ENCODE measurements around the gene ZMIZ1.

The ZMIZ1 gene

DNA sequence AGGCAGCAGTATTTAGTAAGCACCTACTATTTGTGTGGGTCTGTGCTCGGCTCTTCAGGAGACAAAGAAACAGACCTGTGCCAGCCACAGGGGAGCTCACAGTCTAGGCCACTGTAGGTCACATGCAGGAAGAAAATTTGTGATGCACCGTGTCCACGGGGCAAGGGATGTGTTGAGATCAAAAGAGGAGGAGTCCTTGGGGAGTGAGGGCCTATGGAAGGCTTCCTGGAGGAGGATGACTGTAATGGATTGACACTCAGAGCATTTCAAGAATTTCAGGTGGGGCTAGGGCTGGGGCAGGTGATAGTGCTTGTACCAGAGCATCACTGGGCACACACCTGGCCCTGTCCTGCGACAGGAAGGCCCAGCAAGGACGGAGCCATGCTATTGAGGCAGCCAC, 102.7 kb downstream of the ZMIZ1 start:
- no peak for DNase-seq (ENCODE audit: low spot score)
- TF ChIP-seq, protein P1, sequence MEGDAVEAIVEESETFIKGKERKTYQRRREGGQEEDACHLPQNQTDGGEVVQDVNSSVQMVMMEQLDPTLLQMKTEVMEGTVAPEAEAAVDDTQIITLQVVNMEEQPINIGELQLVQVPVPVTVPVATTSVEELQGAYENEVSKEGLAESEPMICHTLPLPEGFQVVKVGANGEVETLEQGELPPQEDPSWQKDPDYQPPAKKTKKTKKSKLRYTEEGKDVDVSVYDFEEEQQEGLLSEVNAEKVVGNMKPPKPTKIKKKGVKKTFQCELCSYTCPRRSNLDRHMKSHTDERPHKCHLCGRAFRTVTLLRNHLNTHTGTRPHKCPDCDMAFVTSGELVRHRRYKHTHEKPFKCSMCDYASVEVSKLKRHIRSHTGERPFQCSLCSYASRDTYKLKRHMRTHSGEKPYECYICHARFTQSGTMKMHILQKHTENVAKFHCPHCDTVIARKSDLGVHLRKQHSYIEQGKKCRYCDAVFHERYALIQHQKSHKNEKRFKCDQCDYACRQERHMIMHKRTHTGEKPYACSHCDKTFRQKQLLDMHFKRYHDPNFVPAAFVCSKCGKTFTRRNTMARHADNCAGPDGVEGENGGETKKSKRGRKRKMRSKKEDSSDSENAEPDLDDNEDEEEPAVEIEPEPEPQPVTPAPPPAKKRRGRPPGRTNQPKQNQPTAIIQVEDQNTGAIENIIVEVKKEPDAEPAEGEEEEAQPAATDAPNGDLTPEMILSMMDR (IDR thresholded peaks at IDR 0.05; ENCODE audit: extremely low read depth, missing control alignments), result no peak

DNA sequence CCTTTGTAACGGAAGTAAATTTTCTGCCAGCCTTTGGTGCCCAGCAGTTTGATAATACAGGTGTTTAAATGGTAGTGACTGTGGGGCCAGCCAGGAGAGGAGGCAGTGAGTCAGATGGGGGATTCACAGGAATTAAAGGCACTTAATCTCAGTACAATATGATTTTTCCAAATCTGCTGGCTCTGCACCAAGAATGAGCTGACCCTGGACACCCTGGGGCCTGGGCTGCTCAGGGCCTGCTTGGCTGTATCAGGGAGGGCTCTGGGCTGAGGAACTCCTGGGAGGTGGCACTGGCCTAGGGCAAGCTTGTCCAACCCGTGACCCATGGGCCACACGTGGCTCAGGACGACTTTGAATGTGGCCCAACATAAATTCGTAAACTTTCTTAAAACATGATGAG, 104.1 kb downstream of the ZMIZ1 start:
- DNase-seq (ENCODE audit: low spot score), result no peak
- TF ChIP-seq, protein P1 (IDR thresholded peaks at IDR 0.05; ENCODE audit: extremely low read depth, missing control alignments), result no peak

DNA sequence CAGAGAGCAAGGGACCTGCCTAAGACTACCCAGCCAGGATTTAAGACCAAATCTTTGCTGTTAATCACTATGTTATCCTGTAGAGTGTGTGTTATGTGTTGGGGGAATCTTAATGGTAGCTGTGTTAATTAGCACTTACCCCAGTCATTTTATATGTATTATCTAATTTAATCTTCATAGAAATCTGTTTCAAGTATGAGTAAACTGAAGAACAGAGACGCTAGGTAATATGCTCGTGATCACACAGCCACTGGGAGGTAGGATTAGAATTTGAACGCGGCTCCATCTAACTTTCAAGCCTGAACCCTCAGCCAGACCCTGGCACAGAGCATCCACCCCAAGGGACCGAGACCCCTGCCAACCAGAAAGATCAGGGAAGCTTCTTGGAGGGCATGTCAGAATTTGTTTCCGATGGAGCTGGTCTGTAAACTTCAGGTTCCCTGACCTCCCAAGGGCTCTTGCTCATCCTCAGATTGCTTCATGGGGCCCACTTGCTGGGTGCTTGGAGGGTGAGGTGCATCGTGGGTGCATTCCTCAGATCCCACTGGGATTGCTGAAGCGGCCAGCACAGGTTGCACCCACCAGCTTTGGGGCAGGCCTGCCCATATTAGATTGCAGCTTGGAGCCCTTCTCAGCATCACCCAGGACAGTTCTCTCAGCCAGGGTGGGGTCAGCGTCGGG, 105.0 kb downstream of the ZMIZ1 start:
- no peak for DNase-seq (ENCODE audit: low spot score)
- TF ChIP-seq, protein P1 (IDR thresholded peaks at IDR 0.05; ENCODE audit: extremely low read depth, missing control alignments), result no peak

DNA sequence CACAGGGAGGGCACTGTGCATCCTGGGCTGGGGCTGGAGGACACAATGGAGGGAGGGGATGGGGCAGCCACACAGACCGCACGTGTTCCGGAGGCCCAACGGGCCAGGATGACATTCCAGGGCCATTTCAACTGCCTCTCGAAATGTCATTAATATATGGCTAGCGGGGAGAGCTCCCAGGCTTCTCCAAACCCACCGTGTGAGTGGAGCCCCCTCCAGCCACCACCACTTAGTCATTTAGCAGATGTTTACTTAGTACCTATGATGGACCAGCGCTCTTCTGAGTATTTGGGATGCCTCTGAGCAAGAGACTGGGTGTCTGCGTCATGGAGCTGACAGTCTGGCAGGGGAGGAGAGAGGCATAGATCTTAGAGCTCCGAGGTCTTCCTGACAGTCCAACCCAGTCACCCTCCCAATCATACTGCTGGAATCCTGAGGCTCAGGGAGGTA, 107.3 kb downstream of the ZMIZ1 start:
- TF ChIP-seq, protein P1 (IDR thresholded peaks at IDR 0.05; ENCODE audit: extremely low read depth, missing control alignments), result no peak
- no peak for DNase-seq (ENCODE audit: low spot score)

DNA sequence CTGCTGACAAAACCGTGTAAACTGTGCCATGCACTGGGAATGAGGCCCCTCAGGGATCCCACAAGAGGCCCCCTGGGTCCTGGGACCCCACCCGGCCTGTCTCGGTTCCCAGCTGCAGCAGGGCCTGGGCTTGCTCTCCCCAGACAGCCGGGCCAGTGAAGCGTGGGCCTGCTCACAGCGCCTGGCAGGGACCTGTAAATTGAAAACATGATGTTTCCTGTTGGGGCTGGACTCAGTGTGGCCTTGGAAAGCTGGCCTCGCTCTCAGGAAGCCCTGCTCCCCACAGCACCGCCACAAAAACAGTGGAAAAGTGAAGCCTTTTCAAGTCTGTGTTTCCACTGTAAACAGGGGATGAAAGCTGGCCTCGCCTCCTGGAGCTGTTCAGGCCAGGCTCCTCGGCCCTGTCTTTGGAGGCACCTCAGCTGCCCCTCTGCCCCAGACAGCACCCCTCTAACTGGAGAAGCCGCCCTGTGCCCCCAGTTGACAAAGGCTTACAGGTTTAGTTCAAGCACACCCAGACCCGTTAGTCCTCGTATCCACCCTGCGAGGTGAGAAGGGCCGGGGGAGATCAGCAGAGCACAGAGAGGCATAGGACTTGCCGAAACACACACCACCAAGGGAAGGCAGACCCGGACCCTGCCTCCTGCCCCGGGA, 108.3 kb downstream of the ZMIZ1 start:
- TF ChIP-seq, protein P1 (IDR thresholded peaks at IDR 0.05; ENCODE audit: extremely low read depth, missing control alignments), result no peak
- DNase-seq (ENCODE audit: low spot score), result no peak

DNA sequence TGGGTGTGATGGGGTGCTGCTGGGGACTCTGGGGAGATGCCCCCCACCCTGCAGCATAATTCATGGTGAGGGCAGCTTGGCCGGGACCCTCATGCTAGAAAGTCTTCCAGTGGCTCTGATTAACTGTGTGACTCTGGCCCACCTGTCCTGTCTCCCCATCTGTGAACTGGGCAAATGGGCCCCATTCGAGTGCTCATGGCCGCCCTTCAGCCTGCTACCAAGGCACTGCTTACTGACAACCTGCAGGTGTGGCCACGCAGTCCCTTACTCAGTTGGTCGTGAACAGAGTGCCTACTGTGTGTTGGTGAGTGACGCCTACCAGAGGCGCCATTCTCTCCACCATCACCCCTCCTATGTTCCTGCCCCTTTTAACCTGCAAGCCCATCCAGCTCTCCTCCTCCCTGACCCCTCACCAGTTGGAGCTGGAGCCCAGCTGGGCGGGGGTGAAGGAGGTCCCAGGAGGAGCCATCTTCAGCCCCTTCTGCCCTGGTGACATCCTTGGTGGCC, 109.4 kb downstream of the ZMIZ1 start:
- no peak for DNase-seq (ENCODE audit: low spot score)
- TF ChIP-seq, protein P1 (IDR thresholded peaks at IDR 0.05; ENCODE audit: extremely low read depth, missing control alignments), result no peak

DNA sequence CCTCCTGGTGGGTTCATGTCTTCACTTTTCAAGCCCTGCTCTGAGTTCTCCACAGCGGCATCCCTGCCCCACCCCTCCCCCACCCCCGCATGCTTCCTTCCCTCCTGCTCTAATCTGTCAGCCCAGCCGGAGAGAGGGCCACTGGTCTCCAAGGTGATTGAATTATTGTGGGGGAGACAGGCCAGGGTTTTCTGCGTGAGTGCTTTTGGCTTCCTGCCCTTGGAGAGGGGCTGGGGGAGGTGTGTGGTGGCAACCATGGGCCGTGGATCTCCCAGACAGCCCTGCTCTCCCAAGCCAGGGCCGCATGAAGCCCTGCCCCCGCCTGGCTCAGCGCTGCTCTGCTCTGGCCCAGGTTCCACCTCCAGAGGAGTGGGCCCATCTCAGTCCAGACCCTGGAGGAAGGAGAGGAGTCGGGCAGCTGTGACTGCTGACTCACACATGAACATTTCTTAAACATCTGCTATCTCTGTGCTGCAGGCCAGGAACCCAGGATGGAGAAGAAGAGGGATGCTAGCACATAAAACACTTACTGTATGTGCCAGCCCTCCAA, 109.9 kb downstream of the ZMIZ1 start:
- TF ChIP-seq, protein P1 (IDR thresholded peaks at IDR 0.05; ENCODE audit: extremely low read depth, missing control alignments), result no peak
- DNase-seq (ENCODE audit: low spot score), result no peak
